Neural progenitor cell (in vitro differentiated cells): Measurements from ENCODE around the gene STXBP4. TPM values are rescaled to one million over a fixed set of nuclear protein-coding genes. Genes with fewer than 3 reads are reported as not detected.

Source experiments
- DNase-seq: peaks from one replicate; pipeline ENCODE4 v3.0.0-alpha.2; 2016; ENCODE audit warnings: low spot score
- H2AFZ ChIP-seq: fragments of 200-600 bp; sonication (generic); replicated peaks from 2 replicates; pipeline ENCODE4 v1.6.1; 2016; ENCODE audit warnings: antibody characterized with exemption
- H3F3A ChIP-seq: fragments of 200-600 bp; sonication (generic); 2 replicates; pipeline ENCODE4 v1.6.1; 2016; ENCODE audit warnings: antibody characterized with exemption, low read depth
- H3K27ac ChIP-seq: fragments of 200-600 bp; sonication (generic); 2 replicates; pipeline ENCODE4 v1.5.1; 2016; ENCODE audit warnings: mild to moderate bottlenecking
- H3K27me3 ChIP-seq: fragments of 200-600 bp; sonication (generic); 2 replicates; pipeline ENCODE4 v1.6.1; 2016; ENCODE audit warnings: mild to moderate bottlenecking, moderate library complexity
- H3K36me3 ChIP-seq: fragments of 200-600 bp; sonication (generic); 2 replicates; pipeline ENCODE4 v1.5.1; 2016
- H3K4me1 ChIP-seq: fragments of 200-600 bp; sonication (generic); 2 replicates; pipeline ENCODE4 v1.6.1; 2016; ENCODE audit warnings: mixed run types
- H3K4me2 ChIP-seq: fragments of 200-600 bp; sonication (generic); 2 replicates; pipeline ENCODE4 v1.6.1; 2016
- H3K4me3 ChIP-seq: fragments of 200-600 bp; sonication (generic); 2 replicates; pipeline ENCODE4 v1.5.1; 2016
- H3K79me2 ChIP-seq: fragments of 200-600 bp; sonication (generic); 2 replicates; pipeline ENCODE4 v1.6.1; 2016; ENCODE audit warnings: low read depth
- H3K9ac ChIP-seq: fragments of 200-600 bp; sonication (generic); 2 replicates; pipeline ENCODE4 v1.6.1; 2016
- H3K9me3 ChIP-seq: fragments of 200-600 bp; sonication (generic); 2 replicates; pipeline ENCODE4 v1.5.1; 2016; ENCODE audit warnings: low read depth
- H4K20me1 ChIP-seq: fragments of 200-600 bp; sonication (generic); 2 replicates; pipeline ENCODE4 v1.6.1; 2016; ENCODE audit warnings: low read depth
- H3K27ac Mint-ChIP-seq: 3 replicates; pipeline ENCODE4 v1.8.0; 2021; ENCODE audit warnings: mixed read lengths
- H3K27me3 Mint-ChIP-seq: 2 replicates; pipeline ENCODE4 v1.8.0; 2022; ENCODE audit warnings: low read depth, mild to moderate bottlenecking, inconsistent platforms, moderate library complexity, mixed read lengths; ENCODE audit not compliant: insufficient read depth
- H3K36me3 Mint-ChIP-seq: 3 replicates; pipeline ENCODE4 v1.8.0; 2021; ENCODE audit warnings: mixed read lengths
- H3K4me1 Mint-ChIP-seq: 3 replicates; pipeline ENCODE4 v1.8.0; 2021; ENCODE audit warnings: mixed read lengths
- H3K4me3 Mint-ChIP-seq: 3 replicates; pipeline ENCODE4 v1.8.0; 2021; ENCODE audit warnings: mild to moderate bottlenecking, moderate library complexity, mixed read lengths
- H3K9me3 Mint-ChIP-seq: 3 replicates; pipeline ENCODE4 v1.8.0; 2020; ENCODE audit warnings: mixed read lengths
- CTCF ChIP-seq: fragments of 200-600 bp; sonication (generic); IDR thresholded peaks from 2 replicates; pipeline ENCODE4 v1.5.1; 2017; ENCODE audit warnings: antibody characterized with exemption, mild to moderate bottlenecking
- EZH2 ChIP-seq: fragments of 200-600 bp; sonication (generic); IDR thresholded peaks from 2 replicates; pipeline ENCODE4 v1.6.1; 2017; ENCODE audit warnings: antibody characterized with exemption, mild to moderate bottlenecking, moderate library complexity
- EZH2phosphoT487 ChIP-seq: fragments of 200-600 bp; sonication (generic); IDR thresholded peaks from 2 replicates; pipeline ENCODE4 v1.6.1; 2017; ENCODE audit warnings: antibody characterized with exemption
- total RNA-seq: library from RNA; depleted of rRNA; stranded (reverse); fragments of >200 nt; gene quantifications from 2 replicates; pipeline ENCODE4 v1.2.3, GENCODE V29; 2015; ENCODE audit warnings: low replicate concordance

STXBP4 gene
- total RNA-seq, 1 donor from 2014 or later = 111 TPM

- no peak for DNase-seq
- Mint-ChIP-seq H3K27ac (no peak overlapping the region), H3K4me3 (no peak overlapping the region), H3K36me3 (no peaks in the 10 kb centered on the region), H3K9me3 (no peaks in the 10 kb centered on the region), H3K4me1 (no peaks in the 10 kb centered on the region), H3K27me3 (no peaks in the 10 kb centered on the region)
- no peaks in the 10 kb centered on the region for H3K79me2 ChIP-seq
- H3F3A ChIP-seq = no peaks in the 10 kb centered on the region
- H4K20me1 ChIP-seq = no peaks in the 10 kb centered on the region
- H3K27ac ChIP-seq = no peak overlapping the region
- no peak overlapping the region for H3K4me3 ChIP-seq
- no peak overlapping the region for H2AFZ ChIP-seq
- H3K4me2 ChIP-seq = no peak overlapping the region
- TF ChIP-seq EZH2 = no peak
- H3K27me3 ChIP-seq = no peaks in the 10 kb centered on the region
- H3K9me3 ChIP-seq = no peaks in the 10 kb centered on the region
- H3K4me1 ChIP-seq = no peaks in the 10 kb centered on the region
- H3K36me3 ChIP-seq = no peaks in the 10 kb centered on the region
- H3K9ac ChIP-seq = no peak overlapping the region
These were observed 148.6 kb downstream of the STXBP4 start for GRCh38 chr17:55117164-55117563.

DNA sequence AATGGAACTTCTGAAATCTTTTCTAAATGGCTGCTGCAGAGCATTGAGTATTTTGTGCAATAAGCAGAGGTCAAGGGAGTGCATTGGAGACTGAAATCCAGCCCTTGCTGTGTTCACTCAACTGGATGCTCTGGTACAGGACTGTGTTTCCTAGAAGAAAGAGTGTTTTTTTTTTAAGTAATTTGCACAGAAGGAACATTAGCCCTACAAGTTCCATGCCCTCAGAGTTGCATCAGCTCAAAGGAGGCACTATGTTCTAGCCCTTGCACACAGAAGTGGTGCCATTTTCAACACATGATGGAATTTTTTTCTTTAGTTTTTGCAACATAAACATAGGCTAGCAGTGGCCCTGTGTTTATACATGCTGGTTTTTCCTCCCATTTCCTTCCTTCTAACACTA is 152.1 kb downstream of the STXBP4 start:
- no peaks in the 10 kb centered on the region for H3K79me2 ChIP-seq
- DNase-seq = no peak
- H3K4me2 ChIP-seq = no peak overlapping the region
- Mint-ChIP-seq H3K4me3 (no peak overlapping the region), H3K36me3 (no peaks in the 10 kb centered on the region), H3K4me1 (no peaks in the 10 kb centered on the region), H3K9me3 (no peaks in the 10 kb centered on the region), H3K27ac (no peak overlapping the region), H3K27me3 (no peaks in the 10 kb centered on the region)
- no peak for TF ChIP-seq CTCF
- no peak for TF ChIP-seq EZH2
- TF ChIP-seq EZH2phosphoT487 = no peak
- no peaks in the 10 kb centered on the region for H3K36me3 ChIP-seq
- no peak overlapping the region for H3K9ac ChIP-seq
- H3K27ac ChIP-seq = no peak overlapping the region
- no peaks in the 10 kb centered on the region for H3F3A ChIP-seq
- H2AFZ ChIP-seq = no peak overlapping the region
- H3K4me1 ChIP-seq = no peaks in the 10 kb centered on the region
- no peak overlapping the region for H3K4me3 ChIP-seq
- no peaks in the 10 kb centered on the region for H4K20me1 ChIP-seq
- H3K27me3 ChIP-seq = no peaks in the 10 kb centered on the region
- no peaks in the 10 kb centered on the region for H3K9me3 ChIP-seq

- Mint-ChIP-seq H3K9me3 (no peaks in the 10 kb centered on the region), H3K4me3 (no peak overlapping the region), H3K36me3 (no peaks in the 10 kb centered on the region), H3K4me1 (no peaks in the 10 kb centered on the region), H3K27me3 (no peaks in the 10 kb centered on the region), H3K27ac (no peak overlapping the region)
- Histone ChIP-seq H4K20me1 (no peaks in the 10 kb centered on the region), H3K9me3 (no peaks in the 10 kb centered on the region), H3K4me1 (no peaks in the 10 kb centered on the region), H3K27me3 (no peaks in the 10 kb centered on the region), H3F3A (no peaks in the 10 kb centered on the region), H3K9ac (no peak overlapping the region), H3K79me2 (no peaks in the 10 kb centered on the region), H3K36me3 (no peaks in the 10 kb centered on the region), H3K4me2 (no peak overlapping the region), H3K4me3 (no peak overlapping the region), H2AFZ (no peak overlapping the region), H3K27ac (no peak overlapping the region)
- DNase-seq = no peak
- TF ChIP-seq CTCF (no peak), EZH2 (no peak), EZH2phosphoT487 (no peak)
These were observed 152.7 kb downstream of the STXBP4 start for GRCh38 chr17:55121268-55121667.

GRCh38 chr17:55122114-55122513 is 153.5 kb downstream of the STXBP4 start:
- H3K9me3 ChIP-seq = no peaks in the 10 kb centered on the region
- no peak overlapping the region for H3K4me2 ChIP-seq
- Mint-ChIP-seq H3K4me3 (no peak overlapping the region), H3K4me1 (no peaks in the 10 kb centered on the region), H3K9me3 (no peaks in the 10 kb centered on the region), H3K36me3 (no peaks in the 10 kb centered on the region), H3K27ac (no peak overlapping the region), H3K27me3 (no peaks in the 10 kb centered on the region)
- no peaks in the 10 kb centered on the region for H3K27me3 ChIP-seq
- no peaks in the 10 kb centered on the region for H4K20me1 ChIP-seq
- H3K79me2 ChIP-seq = no peaks in the 10 kb centered on the region
- H3K4me3 ChIP-seq = no peak overlapping the region
- TF ChIP-seq EZH2phosphoT487 = no peak
- TF ChIP-seq EZH2 = no peak
- no peak for TF ChIP-seq CTCF
- no peaks in the 10 kb centered on the region for H3F3A ChIP-seq
- no peak overlapping the region for H3K27ac ChIP-seq
- DNase-seq = no peak
- no peak overlapping the region for H2AFZ ChIP-seq
- no peak overlapping the region for H3K9ac ChIP-seq
- no peaks in the 10 kb centered on the region for H3K36me3 ChIP-seq
- no peaks in the 10 kb centered on the region for H3K4me1 ChIP-seq
